HepG2 (cell line): ENCODE results near the gene PRM3. TPM values are rescaled to one million over a fixed set of nuclear protein-coding genes. Genes with fewer than 3 reads are reported as not detected.

Source experiments
- ARID3A ChIP-seq: IDR thresholded peaks from 2 replicates; pipeline ENCODE4 v1.6.1; 2012; ENCODE audit warnings: low read depth, low read length, improper control_type of control experiment
- ATF7 ChIP-seq, 2 experiments: fragments of 450-650 bp in 1 of 2; sonication (generic) in 1 of 2; formaldehyde crosslinking in 1 of 2; IDR thresholded peaks; 2 replicates each; pipeline versions ENCODE4 v1.4.0 to v1.6.1; 2016 to 2020; ENCODE audit warnings: antibody characterized with exemption in 1 of 2, mild to moderate bottlenecking in 1 of 2, missing genetic modification reagents in 1 of 2
- BCL6 ChIP-seq: IDR thresholded peaks from 2 replicates; pipeline ENCODE4 v1.6.1; 2016; ENCODE audit warnings: missing genetic modification reagents, missing compliant biosample characterization
- BRF2 ChIP-seq: sonication (generic); formaldehyde crosslinking; IDR thresholded peaks from 2 replicates; pipeline ENCODE4 v1.8.1; 2022; ENCODE audit warnings: mild to moderate bottlenecking, missing genetic modification reagents
- GATAD2A ChIP-seq: IDR thresholded peaks from 2 replicates; pipeline ENCODE4 v1.6.1; 2016
- HDAC2 ChIP-seq: sonication (generic); formaldehyde crosslinking; IDR thresholded peaks from 2 replicates; pipeline ENCODE4 v1.4.0; 2020; ENCODE audit warnings: missing genetic modification reagents
- HNF4A ChIP-seq: sonication (generic); formaldehyde crosslinking; IDR thresholded peaks from 2 replicates; pipeline ENCODE4 v1.4.0; 2020; ENCODE audit warnings: missing genetic modification reagents
- JARID2 ChIP-seq: sonication (generic); formaldehyde crosslinking; IDR thresholded peaks from 2 replicates; pipeline ENCODE4 v1.8.1; 2023; ENCODE audit warnings: missing genetic modification reagents, inconsistent platforms; ENCODE audit not compliant: insufficient replicate concordance
- KLF6 ChIP-seq: IDR thresholded peaks from 2 replicates; pipeline ENCODE4 v1.8.0; 2016; ENCODE audit warnings: missing biosample characterization, missing genetic modification reagents
- KMT2A ChIP-seq: sonication (generic); formaldehyde crosslinking; IDR thresholded peaks from 2 replicates; pipeline ENCODE4 v1.4.0; 2020; ENCODE audit warnings: missing genetic modification reagents
- KMT2B ChIP-seq: IDR thresholded peaks from 2 replicates; pipeline ENCODE4 v1.6.1; 2016; ENCODE audit warnings: missing genetic modification reagents, missing compliant biosample characterization
- MEIS1 ChIP-seq: sonication (generic); formaldehyde crosslinking; IDR thresholded peaks from 2 replicates; pipeline ENCODE4 v1.9.0; 2021; ENCODE audit warnings: mild to moderate bottlenecking, missing genetic modification reagents, moderate library complexity, borderline replicate concordance
- NFYB ChIP-seq: sonication (generic); formaldehyde crosslinking; IDR thresholded peaks from 2 replicates; pipeline ENCODE4 v1.4.0; 2020; ENCODE audit warnings: missing genetic modification reagents
- RAD51 ChIP-seq: fragments of 450-650 bp; IDR thresholded peaks from 2 replicates; pipeline ENCODE4 v1.6.1; 2016; ENCODE audit warnings: borderline replicate concordance
- RARA ChIP-seq: IDR thresholded peaks from 2 replicates; pipeline ENCODE4 v1.6.1; 2016; ENCODE audit warnings: missing genetic modification reagents, missing compliant biosample characterization
- RFXANK ChIP-seq: IDR thresholded peaks from 2 replicates; pipeline ENCODE4 v1.6.1; 2016
- SETDB1 ChIP-seq: sonication (generic); formaldehyde crosslinking; IDR thresholded peaks from 2 replicates; pipeline ENCODE4 v1.5.1; 2020; ENCODE audit warnings: missing genetic modification reagents, mild to moderate bottlenecking, borderline replicate concordance
- SIX4 ChIP-seq: sonication (generic); formaldehyde crosslinking; IDR thresholded peaks from 2 replicates; pipeline ENCODE4 v1.4.0; 2020; ENCODE audit warnings: missing genetic modification reagents
- TCF7 ChIP-seq: sonication (generic); IDR thresholded peaks from 2 replicates; pipeline ENCODE4 v1.6.1; 2016; ENCODE audit warnings: antibody characterized with exemption, low read depth
- YEATS4 ChIP-seq: sonication (generic); formaldehyde crosslinking; IDR thresholded peaks from 2 replicates; pipeline ENCODE4 v1.4.0; 2020; ENCODE audit warnings: missing genetic modification reagents, borderline replicate concordance
- ZBTB38 ChIP-seq: sonication (generic); formaldehyde crosslinking; IDR thresholded peaks from 2 replicates; pipeline ENCODE4 v1.5.1; 2020; ENCODE audit warnings: mild to moderate bottlenecking, missing genetic modification reagents
- ZNF136 ChIP-seq: sonication (generic); formaldehyde crosslinking; IDR thresholded peaks from 2 replicates; pipeline ENCODE4 v1.8.1; 2022; ENCODE audit warnings: low read depth, mild to moderate bottlenecking, moderate library complexity, missing genetic modification reagents
- ZNF207 ChIP-seq: fragments of 450-650 bp; IDR thresholded peaks from 2 replicates; pipeline ENCODE4 v1.6.1; 2016; ENCODE audit warnings: antibody characterized with exemption, borderline replicate concordance
- ZNF337 ChIP-seq: sonication (generic); formaldehyde crosslinking; IDR thresholded peaks from 2 replicates; pipeline ENCODE4 v1.5.1; 2020; ENCODE audit warnings: missing genetic modification reagents, low read depth, mild to moderate bottlenecking, borderline replicate concordance
- ZNF652 ChIP-seq: IDR thresholded peaks from 2 replicates; pipeline ENCODE4 v1.6.1; 2016; ENCODE audit warnings: low read depth, borderline replicate concordance
- ZNF737 ChIP-seq: sonication (generic); formaldehyde crosslinking; IDR thresholded peaks from 2 replicates; pipeline ENCODE4 v1.5.0; 2020; ENCODE audit warnings: missing genetic modification reagents, mild to moderate bottlenecking, borderline replicate concordance
- ZNF775 ChIP-seq: sonication (generic); formaldehyde crosslinking; IDR thresholded peaks from 2 replicates; pipeline ENCODE4 v1.4.0; 2020; ENCODE audit warnings: missing genetic modification reagents, mild to moderate bottlenecking, moderate library complexity, borderline replicate concordance
- ZNF781 ChIP-seq: sonication (generic); formaldehyde crosslinking; IDR thresholded peaks from 2 replicates; pipeline ENCODE4 v1.5.1; 2020; ENCODE audit warnings: borderline replicate concordance, mild to moderate bottlenecking, missing genetic modification reagents; ENCODE audit errors: not compliant biosample characterization
- polyA plus RNA-seq, 8 experiments: library from polyadenylated mRNA; depleted of rRNA in 3 of 8; stranded (reverse) in 7 of 8; unstranded in 1 of 8; fragments of >200 nt; fragmentation: Illumina TruSeq in 4 of 8; extraction: Trizol in 4 of 8; gene quantifications; 2 replicates each; pipeline versions ENCODE4 v1.2.1 to v1.2.3, GENCODE V29; 2011 to 2016; ENCODE audit warnings: low read depth in 4 of 8, missing spikeins in 1 of 8, mixed read lengths in 1 of 8; ENCODE audit not compliant: insufficient read depth in 1 of 8
- total RNA-seq, 5 experiments: library from RNA; depleted of rRNA; stranded (reverse); fragments of >200 nt; fragmentation: Illumina TruSeq; extraction: Trizol; gene quantifications; 2 replicates each; pipeline ENCODE4 v1.2.3, GENCODE V29; 2016; ENCODE audit warnings: low read depth in 1 of 5

Gene PRM3
- total and polyA plus RNA-seq, 2 of the 13 experiments (the other 11 are each of a cell fraction or from before 2014, with no cell fraction given): not detected

DNA sequence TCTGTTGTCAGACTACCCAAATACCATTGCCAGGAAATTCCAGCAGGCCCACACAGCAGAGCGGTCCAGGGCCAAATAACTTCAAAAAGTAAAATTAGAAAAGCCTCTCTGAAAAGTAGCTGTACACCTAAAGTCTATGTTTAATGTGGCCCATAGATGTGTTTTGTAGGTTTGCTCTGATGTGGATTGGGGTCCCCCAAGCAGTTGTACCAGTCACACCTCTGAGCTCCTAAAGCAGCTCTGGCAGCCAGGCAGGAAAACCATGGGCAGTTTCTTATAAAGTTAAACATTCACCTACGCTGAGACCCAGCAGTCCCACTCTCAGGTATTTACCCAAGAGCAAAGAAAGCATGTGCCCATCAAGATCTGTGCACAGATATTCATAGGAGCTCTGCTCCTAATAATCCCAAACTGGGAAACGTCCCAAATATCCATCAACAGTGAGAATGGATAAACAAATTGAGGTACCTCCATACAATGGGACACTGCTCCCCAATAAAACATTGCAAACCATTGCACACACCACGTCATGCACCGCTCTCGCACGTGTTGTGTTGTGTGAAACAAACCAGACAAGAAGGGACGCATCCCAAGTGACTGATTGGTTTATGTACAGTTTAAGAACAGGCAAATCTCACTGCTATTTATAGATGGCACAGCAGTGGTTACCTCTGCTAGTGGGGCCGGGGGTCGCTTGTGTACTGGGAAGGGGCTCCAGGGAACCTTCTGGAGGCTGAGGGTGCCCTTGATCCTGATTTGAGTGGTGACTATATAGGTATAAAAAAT, 23.5 kb upstream of the PRM3 start (continued):
- TF ChIP-seq BRF2 (CRISPR knock-in tag) (no peak), TCF7 (peak; percentile 71; the same call in 1 of the 2 replicates), YEATS4 (peak; percentile 39; the same call in 1 of the 2 replicates), GATAD2A (CRISPR knock-in tag) (peak; percentile 92), BCL6 (CRISPR knock-in tag) (peak; percentile 66; the same call in 1 of the 2 replicates), ZNF781 (CRISPR knock-in tag) (peak; percentile 32), ZNF136 (no peak; the same call in 1 of the 2 replicates), HDAC2 (CRISPR knock-in tag) (peak; percentile 91), KMT2A (peak; percentile 20; the same call in 1 of the 2 replicates), ZNF737 (CRISPR knock-in tag) (no peak), KMT2B (CRISPR knock-in tag) (no peak; the same call in 1 of the 2 replicates), ZNF775 (peak; percentile 60; the same call in 1 of the 2 replicates), ZNF207 (no peak), RAD51 (no peak), ZBTB38 (CRISPR knock-in tag) (no peak), RARA (CRISPR knock-in tag) (peak; percentile 58; the same call in 1 of the 2 replicates), NFYB (peak; percentile 38; the same call in 1 of the 2 replicates), RFXANK (CRISPR knock-in tag) (no peak), SETDB1 (CRISPR knock-in tag) (no peak), ZNF337 (no peak), ATF7 (IDR thresholded peaks at IDR 0.05) (no peak), ATF7 (CRISPR knock-in tag; IDR thresholded peaks at IDR 0.05) (peak; percentile 65; the same call in 1 of the 2 replicates), MEIS1 (peak; percentile 85; the same call in 1 of the 2 replicates), SIX4 (CRISPR knock-in tag) (peak; percentile 8; the same call in 1 of the 2 replicates), JARID2 (CRISPR knock-in tag) (no peak), ZNF652 (CRISPR knock-in tag) (0 out of 2 replicates have a peak, but pooled peaks have one; percentile 9), ARID3A (peak; percentile 38), HNF4A (CRISPR knock-in tag) (peak; percentile 49; the same call in 1 of the 2 replicates), KLF6 (CRISPR knock-in tag) (no peak)
